SK-N-SH (cell line): Measurements from ENCODE around the gene SCAF1. TPM values are rescaled to one million over a fixed set of nuclear protein-coding genes. Genes with fewer than 3 reads are reported as not detected.

ENCODE experiments used
- CTCF ChIA-PET: fragments of 300-600, 350-600 bp; formaldehyde crosslinking; extraction: SDS; loops from one replicate; lab custom pipeline; 2021; lab: Yijun Ruan, JAX
- POLR2A ChIA-PET: fragments of 350-600 bp; sonication (Branson Sonifier 250); formaldehyde crosslinking; extraction: SDS; loops from one replicate; lab custom pipeline; 2020; ENCODE audit warnings: antibody characterized with exemption, inconsistent platforms; lab: Yijun Ruan, JAX
- DNase-seq: peaks from one replicate; pipeline ENCODE4 v3.0.0; 2012
- H2AFZ ChIP-seq: fragments of 200-600 bp; sonication (generic); 2 replicates; pipeline ENCODE4 v1.8.1; 2016; ENCODE audit warnings: antibody characterized with exemption, mild to moderate bottlenecking, low read depth
- H3F3A ChIP-seq: fragments of 200-600 bp; sonication (generic); replicated peaks from 2 replicates; pipeline ENCODE3; 2016; ENCODE audit warnings: antibody characterized with exemption, mild to moderate bottlenecking; ENCODE audit not compliant: insufficient read depth
- H3K27ac ChIP-seq, 2 experiments: fragments of 200-500 bp in 1 of 2; fragments of 200-600 bp in 1 of 2; sonication (Bioruptor generic) in 1 of 2; sonication (generic), shearing (Covaris generic) in 1 of 2; 2 replicates each; pipeline versions ENCODE4 v1.5.1 to v1.6.1; 2014 to 2016; ENCODE audit warnings: low read depth in 2 of 2, inconsistent platforms in 1 of 2, low read length in 1 of 2, mild to moderate bottlenecking in 1 of 2, mixed read lengths in 1 of 2
- H3K27me3 ChIP-seq: fragments of 200-600 bp; sonication (generic), shearing (Covaris generic); 2 replicates; pipeline ENCODE4 v1.6.1; 2016; ENCODE audit warnings: mixed run types; ENCODE audit not compliant: insufficient read depth
- H3K36me3 ChIP-seq, 2 experiments: fragments of 200-500 bp in 1 of 2; fragments of 200-600 bp in 1 of 2; sonication (Bioruptor generic) in 1 of 2; sonication (generic) in 1 of 2; replicated peaks in 1 of 2; 2 replicates each; pipeline versions ENCODE3 to v1.5.1; 2014 to 2016; ENCODE audit warnings: low read length in 1 of 2, mild to moderate bottlenecking in 1 of 2; ENCODE audit not compliant: insufficient read depth in 2 of 2, control insufficient read depth in 1 of 2
- H3K4me1 ChIP-seq, 2 experiments: fragments of 200-500 bp in 1 of 2; fragments of 200-600 bp in 1 of 2; sonication (Bioruptor generic) in 1 of 2; sonication (generic), shearing (Covaris generic) in 1 of 2; 2 replicates each; pipeline versions ENCODE4 v1.5.1 to v1.6.1; 2014 to 2016; ENCODE audit warnings: low read depth in 1 of 2, low read length in 1 of 2, mixed run types in 1 of 2; ENCODE audit not compliant: insufficient read depth in 2 of 2, control insufficient read depth in 1 of 2
- H3K4me2 ChIP-seq: fragments of 200-600 bp; sonication (generic), shearing (Covaris generic); 2 replicates; pipeline ENCODE4 v1.6.1; 2017; ENCODE audit warnings: mixed run types
- H3K4me3 ChIP-seq, 2 experiments: fragments of 200-500 bp in 1 of 2; fragments of 200-600 bp in 1 of 2; sonication (Bioruptor generic) in 1 of 2; sonication (generic), shearing (Covaris generic) in 1 of 2; 2 replicates each; pipeline versions ENCODE4 v1.5.1 to v1.8.1; 2014 to 2016; ENCODE audit warnings: low read depth in 2 of 2, inconsistent platforms in 1 of 2, low read length in 1 of 2, mild to moderate bottlenecking in 1 of 2, mixed read lengths in 1 of 2, moderate library complexity in 1 of 2
- H3K79me2 ChIP-seq: fragments of 200-600 bp; sonication (generic); 2 replicates; pipeline ENCODE4 v1.8.1; 2017; ENCODE audit warnings: mild to moderate bottlenecking; ENCODE audit not compliant: insufficient read depth
- H3K9ac ChIP-seq: fragments of 200-600 bp; sonication (generic); 2 replicates; pipeline ENCODE4 v1.6.1; 2017; ENCODE audit warnings: mixed run types
- H3K9me2 ChIP-seq: fragments of 200-600 bp; sonication (generic); 2 replicates; pipeline ENCODE4 v1.6.1; 2017; ENCODE audit warnings: mixed run types
- H3K9me3 ChIP-seq: fragments of 200-600 bp; sonication (generic); 2 replicates; pipeline ENCODE4 v1.6.1; 2017; ENCODE audit warnings: mixed run types, mild to moderate bottlenecking, moderate library complexity
- H4K20me1 ChIP-seq: fragments of 200-600 bp; sonication (generic); 2 replicates; pipeline ENCODE4 v1.6.1; 2017; ENCODE audit warnings: mild to moderate bottlenecking, mixed run types; ENCODE audit not compliant: insufficient read depth
- CTCF ChIP-seq: fragments of 200-600 bp; sonication (generic); IDR thresholded peaks from 2 replicates; pipeline ENCODE4 v1.6.1; 2017; ENCODE audit warnings: antibody characterized with exemption, mild to moderate bottlenecking, moderate library complexity
- ELF1 ChIP-seq: IDR thresholded peaks from 2 replicates; pipeline ENCODE4 v1.4.0; 2012
- JUND ChIP-seq: IDR thresholded peaks from 2 replicates; pipeline ENCODE4 v1.4.0; 2012
- MXI1 ChIP-seq: IDR thresholded peaks from 2 replicates; pipeline ENCODE4 v1.6.1; 2012; ENCODE audit warnings: mild to moderate bottlenecking, low read depth, low read length, improper control_type of control experiment
- PBX3 ChIP-seq: IDR thresholded peaks from 2 replicates; pipeline ENCODE4; 2012
- POLR2AphosphoS5 ChIP-seq: IDR thresholded peaks from 2 replicates; pipeline ENCODE4 v1.6.1; 2012; ENCODE audit warnings: low read depth, low read length
- RFX5 ChIP-seq: IDR thresholded peaks from 2 replicates; pipeline ENCODE4 v1.6.1; 2012; ENCODE audit warnings: mild to moderate bottlenecking, improper control_type of control experiment, low read length
- WGBS: methylation state at CpG from one replicate; pipeline ENCODE4 v1.1.6; 2017; ENCODE audit warnings: low lambda C conversion rate; 5-methylcytosine and 5-hydroxymethylcytosine counted together
- polyA plus RNA-seq, 3 experiments: library from polyadenylated mRNA; depleted of rRNA; stranded (reverse); fragments of >200 nt; gene quantifications; 2 replicates each; pipeline ENCODE4 v1.2.3, GENCODE V29; 2012
- TF ChIP-seq, protein P1 (sequence below): IDR thresholded peaks from 2 replicates; pipeline ENCODE4 v1.6.1; 2012; ENCODE audit warnings: mild to moderate bottlenecking, low read depth, low read length, moderate library complexity
- TF ChIP-seq, protein P2 (sequence below): IDR thresholded peaks from 2 replicates; pipeline ENCODE4 v1.4.0; 2012; ENCODE audit warnings: low read depth
- TF ChIP-seq, protein P3 (sequence below): fragments of 150-350 bp; IDR thresholded peaks from 2 replicates; pipeline ENCODE4 v1.6.1; 2016; ENCODE audit warnings: mild to moderate bottlenecking, low read depth, low read length

SCAF1 gene
- polyA plus RNA-seq, 1 of the 3 experiments (the other 2 are of a cell fraction) = 9.5 TPM

DNA sequence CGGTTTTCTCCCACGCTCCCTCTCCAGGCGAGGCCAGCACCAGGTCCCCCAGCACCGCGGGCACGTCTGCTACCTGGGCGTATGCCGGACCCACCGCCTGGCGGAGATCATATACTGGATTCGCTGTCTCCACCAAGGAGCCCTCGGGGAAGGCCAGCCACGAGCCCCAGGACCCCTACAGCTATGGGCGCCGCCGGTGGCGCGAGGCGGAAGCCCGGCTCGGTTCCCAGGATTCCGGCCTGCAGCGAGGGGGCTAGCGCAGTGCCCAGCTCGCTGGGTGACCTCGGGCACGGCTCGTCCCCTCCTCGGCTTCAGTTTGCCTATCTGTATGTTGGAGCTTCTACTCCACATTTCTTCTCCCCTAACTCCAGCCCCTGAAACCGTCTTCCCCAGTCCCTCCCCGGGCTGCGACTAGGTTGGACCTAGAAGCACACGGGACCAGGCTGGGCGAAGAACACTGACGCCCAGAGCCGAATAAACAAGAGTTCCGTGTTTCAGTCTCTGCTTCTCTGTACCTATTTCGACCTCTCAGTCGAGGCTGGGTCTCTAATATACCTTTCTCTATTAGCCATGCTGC is 48.2 kb downstream of the SCAF1 start:
- ChIA-PET POLR2A (interaction anchor here (1.4 to 3.2 kb wide), 2 partner anchors 13 to 23 kb away, joined by 6 to 11 read pairs; partner anchors contain the start of gene PRMT1), CTCF (interaction anchor here (0.7 to 8.0 kb wide), 11 partner anchors 9 to 120 kb away, joined by 3 to 75 read pairs (median 4); partner anchors contain the start of genes BCL2L12, IRF3, PRMT1 and PRR12)
- Histone ChIP-seq H3K27ac (peak overlapping the region; percentile 60 to 95), H2AFZ (peak overlapping the region; percentile 81), H3K4me2 (peak overlapping the region; percentile 95), H3K36me3 (peaks cover 17 to 32% of the 10 kb centered on the region in 2 experiments), H3K4me1 (peaks cover 6 to 28% of the 10 kb centered on the region in 2 experiments; a peak in 2 of 4 replicates), H3K9ac (peak overlapping the region; percentile 71; the same call in 1 of the 2 replicates), H3F3A (peaks cover 15% of the 10 kb centered on the region), H3K9me3 (no peaks in the 10 kb centered on the region), H3K9me2 (no peaks in the 10 kb centered on the region), H4K20me1 (no peaks in the 10 kb centered on the region), H3K27me3 (no peaks in the 10 kb centered on the region), H3K4me3 (peak overlapping the region; percentile 77 to 81), H3K79me2 (peaks cover 27% of the 10 kb centered on the region)
- no peak for DNase-seq
- TF ChIP-seq, protein P1, sequence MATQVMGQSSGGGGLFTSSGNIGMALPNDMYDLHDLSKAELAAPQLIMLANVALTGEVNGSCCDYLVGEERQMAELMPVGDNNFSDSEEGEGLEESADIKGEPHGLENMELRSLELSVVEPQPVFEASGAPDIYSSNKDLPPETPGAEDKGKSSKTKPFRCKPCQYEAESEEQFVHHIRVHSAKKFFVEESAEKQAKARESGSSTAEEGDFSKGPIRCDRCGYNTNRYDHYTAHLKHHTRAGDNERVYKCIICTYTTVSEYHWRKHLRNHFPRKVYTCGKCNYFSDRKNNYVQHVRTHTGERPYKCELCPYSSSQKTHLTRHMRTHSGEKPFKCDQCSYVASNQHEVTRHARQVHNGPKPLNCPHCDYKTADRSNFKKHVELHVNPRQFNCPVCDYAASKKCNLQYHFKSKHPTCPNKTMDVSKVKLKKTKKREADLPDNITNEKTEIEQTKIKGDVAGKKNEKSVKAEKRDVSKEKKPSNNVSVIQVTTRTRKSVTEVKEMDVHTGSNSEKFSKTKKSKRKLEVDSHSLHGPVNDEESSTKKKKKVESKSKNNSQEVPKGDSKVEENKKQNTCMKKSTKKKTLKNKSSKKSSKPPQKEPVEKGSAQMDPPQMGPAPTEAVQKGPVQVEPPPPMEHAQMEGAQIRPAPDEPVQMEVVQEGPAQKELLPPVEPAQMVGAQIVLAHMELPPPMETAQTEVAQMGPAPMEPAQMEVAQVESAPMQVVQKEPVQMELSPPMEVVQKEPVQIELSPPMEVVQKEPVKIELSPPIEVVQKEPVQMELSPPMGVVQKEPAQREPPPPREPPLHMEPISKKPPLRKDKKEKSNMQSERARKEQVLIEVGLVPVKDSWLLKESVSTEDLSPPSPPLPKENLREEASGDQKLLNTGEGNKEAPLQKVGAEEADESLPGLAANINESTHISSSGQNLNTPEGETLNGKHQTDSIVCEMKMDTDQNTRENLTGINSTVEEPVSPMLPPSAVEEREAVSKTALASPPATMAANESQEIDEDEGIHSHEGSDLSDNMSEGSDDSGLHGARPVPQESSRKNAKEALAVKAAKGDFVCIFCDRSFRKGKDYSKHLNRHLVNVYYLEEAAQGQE = no peak
- TF ChIP-seq RFX5 (no peak), ELF1 (no peak), JUND (no peak), POLR2AphosphoS5 (no peak; the same call in 1 of the 2 replicates), MXI1 (no peak), PBX3 (no peak), CTCF (peak; percentile 26; the same call in 1 of the 2 replicates)
- TF ChIP-seq, protein P2, sequence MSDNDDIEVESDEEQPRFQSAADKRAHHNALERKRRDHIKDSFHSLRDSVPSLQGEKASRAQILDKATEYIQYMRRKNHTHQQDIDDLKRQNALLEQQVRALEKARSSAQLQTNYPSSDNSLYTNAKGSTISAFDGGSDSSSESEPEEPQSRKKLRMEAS = 0 out of 2 replicates have a peak, but pooled peaks have one; percentile 6
- TF ChIP-seq, protein P3, sequence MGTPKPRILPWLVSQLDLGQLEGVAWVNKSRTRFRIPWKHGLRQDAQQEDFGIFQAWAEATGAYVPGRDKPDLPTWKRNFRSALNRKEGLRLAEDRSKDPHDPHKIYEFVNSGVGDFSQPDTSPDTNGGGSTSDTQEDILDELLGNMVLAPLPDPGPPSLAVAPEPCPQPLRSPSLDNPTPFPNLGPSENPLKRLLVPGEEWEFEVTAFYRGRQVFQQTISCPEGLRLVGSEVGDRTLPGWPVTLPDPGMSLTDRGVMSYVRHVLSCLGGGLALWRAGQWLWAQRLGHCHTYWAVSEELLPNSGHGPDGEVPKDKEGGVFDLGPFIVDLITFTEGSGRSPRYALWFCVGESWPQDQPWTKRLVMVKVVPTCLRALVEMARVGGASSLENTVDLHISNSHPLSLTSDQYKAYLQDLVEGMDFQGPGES = no peak
- 11% methylated on average over 15 of the region's 39 CpGs for WGBS
